Measurements from ENCODE around the gene PHLDA3.

Gene PHLDA3

DNA sequence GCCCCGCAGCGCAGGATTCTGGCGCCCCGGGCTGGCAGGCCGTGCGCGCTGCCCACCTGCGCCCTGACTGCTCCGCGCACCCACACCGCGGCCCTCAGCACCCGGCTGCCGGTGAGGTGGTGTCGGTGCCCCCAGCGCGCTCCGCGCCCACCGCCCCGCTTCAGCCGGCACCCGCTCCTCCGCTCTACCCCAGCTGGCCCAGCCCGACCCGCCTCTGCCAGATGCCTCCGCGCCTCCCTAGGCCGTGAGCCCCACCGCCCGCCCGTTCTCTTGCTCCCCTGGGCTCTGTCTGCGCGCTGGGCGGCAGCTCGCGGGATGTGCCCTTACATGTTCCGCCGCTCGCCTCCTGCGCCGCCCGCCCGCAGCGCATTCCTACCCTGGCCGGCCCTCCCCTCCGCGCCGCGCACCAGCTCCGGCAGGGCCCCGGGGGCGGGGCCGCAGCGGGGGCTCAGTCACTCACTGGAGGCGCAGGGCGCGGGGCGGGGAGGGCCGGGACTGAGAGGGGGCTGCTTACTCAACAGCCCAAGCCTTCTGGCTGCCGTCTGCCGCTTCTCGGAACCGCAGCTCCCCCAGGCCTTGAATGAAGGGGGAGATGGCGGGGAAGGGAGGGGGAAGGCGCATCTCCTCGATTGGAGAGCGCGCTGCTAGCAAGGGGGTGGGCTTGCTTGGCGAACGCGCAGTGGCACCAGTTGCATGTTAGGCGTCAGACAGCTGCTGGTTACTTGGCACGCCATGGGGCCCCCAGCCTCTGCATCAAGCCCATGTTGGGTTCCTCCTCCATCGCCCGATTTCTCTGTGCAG is at the start of gene PHLDA3:
Gene PHLDA3 (minus strand): TSS at position 345 of the 801 bp plus-strand sequence. CDS start 402 bp downstream, outside the sequence.
- H3K9ac ChIP-seq (ENCODE audit: low read length): peak within 1 kb of the TSS; percentile 10; the same call in 1 of the 2 replicates

GRCh38 chr1:201518071-201518470 is 49.1 kb upstream of the PHLDA3 start:
- peaks cover 7% of the 10 kb centered on the region for H3K36me3 ChIP-seq (replicated peaks; ENCODE audit: low read depth, low read length)
- H3K27me3 ChIP-seq (ENCODE audit: low read depth, low read length): no peaks in the 10 kb centered on the region
- H3K4me1 ChIP-seq (ENCODE audit: low read length): no peaks in the 10 kb centered on the region
- no peak overlapping the region for H3K4me3 ChIP-seq (ENCODE audit: low read length)
- H3K4me2 ChIP-seq (ENCODE audit: low read length): no peak overlapping the region
- no peaks in the 10 kb centered on the region for H4K20me1 ChIP-seq (ENCODE audit: insufficient read depth, low read length)
- H3K9me3 ChIP-seq (ENCODE audit: insufficient read depth, low read length): no peaks in the 10 kb centered on the region; the same call in 1 of the 2 replicates
- no peaks in the 10 kb centered on the region for H3K79me2 ChIP-seq (ENCODE audit: low read length)
- TF ChIP-seq, protein P1, sequence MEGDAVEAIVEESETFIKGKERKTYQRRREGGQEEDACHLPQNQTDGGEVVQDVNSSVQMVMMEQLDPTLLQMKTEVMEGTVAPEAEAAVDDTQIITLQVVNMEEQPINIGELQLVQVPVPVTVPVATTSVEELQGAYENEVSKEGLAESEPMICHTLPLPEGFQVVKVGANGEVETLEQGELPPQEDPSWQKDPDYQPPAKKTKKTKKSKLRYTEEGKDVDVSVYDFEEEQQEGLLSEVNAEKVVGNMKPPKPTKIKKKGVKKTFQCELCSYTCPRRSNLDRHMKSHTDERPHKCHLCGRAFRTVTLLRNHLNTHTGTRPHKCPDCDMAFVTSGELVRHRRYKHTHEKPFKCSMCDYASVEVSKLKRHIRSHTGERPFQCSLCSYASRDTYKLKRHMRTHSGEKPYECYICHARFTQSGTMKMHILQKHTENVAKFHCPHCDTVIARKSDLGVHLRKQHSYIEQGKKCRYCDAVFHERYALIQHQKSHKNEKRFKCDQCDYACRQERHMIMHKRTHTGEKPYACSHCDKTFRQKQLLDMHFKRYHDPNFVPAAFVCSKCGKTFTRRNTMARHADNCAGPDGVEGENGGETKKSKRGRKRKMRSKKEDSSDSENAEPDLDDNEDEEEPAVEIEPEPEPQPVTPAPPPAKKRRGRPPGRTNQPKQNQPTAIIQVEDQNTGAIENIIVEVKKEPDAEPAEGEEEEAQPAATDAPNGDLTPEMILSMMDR (IDR thresholded peaks at IDR 0.05; ENCODE audit: low read depth, low read length): no peak
- no peak for TF ChIP-seq EZH2phosphoT487 (IDR thresholded peaks at IDR 0.05; ENCODE audit: low read depth)
- no peak overlapping the region for H2AFZ ChIP-seq (ENCODE audit: low read depth, low read length)
- no peak overlapping the region for H3K27ac ChIP-seq (ENCODE audit: low read length)
- no peak overlapping the region for H3K9ac ChIP-seq (ENCODE audit: low read length)

More for the DNA sequence above, at the start of gene PHLDA3:
- Histone ChIP-seq H3K36me3 (replicated peaks; ENCODE audit: low read depth, low read length) (no peaks in the 10 kb centered on the region), H3K27me3 (ENCODE audit: low read depth, low read length) (peaks cover 31% of the 10 kb centered on the region), H3K4me2 (ENCODE audit: low read length) (peak within 1 kb of the TSS; percentile 61), H3K4me1 (ENCODE audit: low read length) (no peaks in the 10 kb centered on the region), H4K20me1 (ENCODE audit: insufficient read depth, low read length) (no peaks in the 10 kb centered on the region), H2AFZ (ENCODE audit: low read depth, low read length) (no peak within 1 kb of the TSS), H3K79me2 (ENCODE audit: low read length) (no peaks in the 10 kb centered on the region), H3K27ac (ENCODE audit: low read length) (no peak within 1 kb of the TSS), H3K4me3 (ENCODE audit: low read length) (peak within 1 kb of the TSS; percentile 69), H3K9me3 (ENCODE audit: insufficient read depth, low read length) (no peaks in the 10 kb centered on the region)
- TF ChIP-seq, protein P1 (IDR thresholded peaks at IDR 0.05; ENCODE audit: low read depth, low read length): no peak
- no peak for TF ChIP-seq EZH2phosphoT487 (IDR thresholded peaks at IDR 0.05; ENCODE audit: low read depth)

- Histone ChIP-seq H3K79me2 (ENCODE audit: low read length) (no peaks in the 10 kb centered on the region), H3K4me3 (ENCODE audit: low read length) (no peak overlapping the region), H3K27me3 (ENCODE audit: low read depth, low read length) (no peaks in the 10 kb centered on the region), H3K27ac (ENCODE audit: low read length) (no peak overlapping the region), H2AFZ (ENCODE audit: low read depth, low read length) (no peak overlapping the region), H3K4me2 (ENCODE audit: low read length) (no peak overlapping the region), H3K9me3 (ENCODE audit: insufficient read depth, low read length) (no peaks in the 10 kb centered on the region), H3K4me1 (ENCODE audit: low read length) (peaks cover 3% of the 10 kb centered on the region), H4K20me1 (ENCODE audit: insufficient read depth, low read length) (no peaks in the 10 kb centered on the region), H3K9ac (ENCODE audit: low read length) (no peak overlapping the region), H3K36me3 (replicated peaks; ENCODE audit: low read depth, low read length) (peaks cover 5% of the 10 kb centered on the region)
- no peak for TF ChIP-seq EZH2phosphoT487 (IDR thresholded peaks at IDR 0.05; ENCODE audit: low read depth)
- TF ChIP-seq, protein P1 (IDR thresholded peaks at IDR 0.05; ENCODE audit: low read depth, low read length): no peak
Observed at GRCh38 chr1:201517631-201518030, 48.6 kb upstream of the PHLDA3 start.

DNA sequence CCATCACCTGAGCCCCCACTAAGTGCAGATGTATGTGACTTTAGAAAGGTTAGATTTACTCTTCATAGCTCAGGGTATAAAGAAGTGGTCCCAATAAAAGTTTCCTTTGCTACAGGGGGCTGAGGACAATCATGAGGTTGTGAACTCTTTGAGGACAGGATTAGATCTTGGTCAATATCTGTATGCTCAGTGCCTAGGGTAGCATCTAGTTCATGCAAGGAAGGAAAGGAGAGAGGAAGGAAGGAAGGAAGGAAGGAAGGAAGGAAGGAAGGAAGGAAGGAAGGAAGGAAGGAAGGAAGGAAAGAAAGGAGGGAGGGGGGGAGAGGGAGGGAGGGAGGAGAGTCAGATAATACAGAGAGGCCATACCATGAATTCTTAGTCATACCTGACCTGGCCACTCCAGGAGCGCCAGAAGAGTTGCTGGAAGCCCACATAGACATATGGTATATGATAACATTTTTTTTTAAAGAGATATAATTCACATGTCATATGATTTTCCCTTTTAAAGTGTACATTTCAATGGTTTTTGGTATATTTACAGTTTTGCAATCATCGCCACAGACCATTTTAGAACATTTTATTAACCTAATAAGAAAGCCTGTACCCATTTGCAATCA is 47.6 kb upstream of the PHLDA3 start:
- Histone ChIP-seq H2AFZ (ENCODE audit: low read depth, low read length) (no peak overlapping the region), H3K27me3 (ENCODE audit: low read depth, low read length) (no peaks in the 10 kb centered on the region), H3K27ac (ENCODE audit: low read length) (no peak overlapping the region), H4K20me1 (ENCODE audit: insufficient read depth, low read length) (no peaks in the 10 kb centered on the region), H3K9me3 (ENCODE audit: insufficient read depth, low read length) (no peaks in the 10 kb centered on the region), H3K4me2 (ENCODE audit: low read length) (no peak overlapping the region), H3K9ac (ENCODE audit: low read length) (no peak overlapping the region), H3K79me2 (ENCODE audit: low read length) (no peaks in the 10 kb centered on the region), H3K4me3 (ENCODE audit: low read length) (no peak overlapping the region), H3K36me3 (replicated peaks; ENCODE audit: low read depth, low read length) (no peaks in the 10 kb centered on the region), H3K4me1 (ENCODE audit: low read length) (peaks cover 13% of the 10 kb centered on the region)
- TF ChIP-seq EZH2phosphoT487 (IDR thresholded peaks at IDR 0.05; ENCODE audit: low read depth): no peak
- TF ChIP-seq, protein P1 (IDR thresholded peaks at IDR 0.05; ENCODE audit: low read depth, low read length): no peak

All from OCI-LY3 (cell line).